HG03280 (cell line): ENCODE measurements around the gene SLMAP.

Experiments used
- ATAC-seq: cut with Tn5 transposase; IDR thresholded peaks from one replicate; pipeline ENCODE4 v1.9.1; 2021; ENCODE audit warnings: mild to moderate bottlenecking, moderate library complexity; ENCODE audit not compliant: unreplicated experiment

The SLMAP gene

GRCh38 chr3:57958642-57959422 is 202.7 kb downstream of the SLMAP start:
- no peak for ATAC-seq

DNA sequence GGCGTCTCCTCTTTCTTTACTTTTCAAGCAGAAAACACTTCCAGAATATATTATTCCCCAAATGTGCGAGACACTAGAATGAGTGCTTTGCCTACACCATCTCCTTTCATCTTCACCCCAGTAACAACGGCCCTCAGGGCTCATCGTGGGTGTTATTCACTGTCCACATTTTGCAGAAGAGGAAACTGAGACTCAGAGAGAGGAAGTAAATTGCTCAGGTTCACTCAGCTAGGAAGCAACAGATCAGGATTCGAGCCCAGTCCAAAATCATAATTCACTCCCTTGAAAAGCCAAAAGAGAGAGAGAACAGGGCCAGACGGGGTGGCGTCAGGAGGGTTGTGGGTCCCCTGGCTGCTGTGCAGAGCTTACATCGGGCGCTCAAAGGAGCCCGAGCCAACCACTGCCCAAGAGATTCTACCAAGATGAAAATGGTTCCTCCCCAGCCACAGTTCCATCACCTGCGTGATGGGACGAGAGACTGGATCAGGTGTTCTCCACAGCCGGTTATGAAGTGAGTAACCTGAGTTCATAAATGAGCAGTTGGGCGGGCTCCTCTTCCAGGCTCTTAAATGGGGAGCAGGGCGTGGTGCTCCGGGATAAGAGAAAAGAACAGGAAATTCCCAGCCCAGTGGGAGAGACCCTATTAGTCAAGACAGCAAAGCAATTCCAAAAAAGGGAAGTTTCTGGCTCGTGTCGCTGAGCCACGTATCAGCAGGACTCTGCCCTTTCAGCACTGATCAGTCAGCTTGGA is 203.5 kb downstream of the SLMAP start:
- no peak for ATAC-seq

GRCh38 chr3:57960174-57960505 is 204.0 kb downstream of the SLMAP start:
- ATAC-seq: no peak

DNA sequence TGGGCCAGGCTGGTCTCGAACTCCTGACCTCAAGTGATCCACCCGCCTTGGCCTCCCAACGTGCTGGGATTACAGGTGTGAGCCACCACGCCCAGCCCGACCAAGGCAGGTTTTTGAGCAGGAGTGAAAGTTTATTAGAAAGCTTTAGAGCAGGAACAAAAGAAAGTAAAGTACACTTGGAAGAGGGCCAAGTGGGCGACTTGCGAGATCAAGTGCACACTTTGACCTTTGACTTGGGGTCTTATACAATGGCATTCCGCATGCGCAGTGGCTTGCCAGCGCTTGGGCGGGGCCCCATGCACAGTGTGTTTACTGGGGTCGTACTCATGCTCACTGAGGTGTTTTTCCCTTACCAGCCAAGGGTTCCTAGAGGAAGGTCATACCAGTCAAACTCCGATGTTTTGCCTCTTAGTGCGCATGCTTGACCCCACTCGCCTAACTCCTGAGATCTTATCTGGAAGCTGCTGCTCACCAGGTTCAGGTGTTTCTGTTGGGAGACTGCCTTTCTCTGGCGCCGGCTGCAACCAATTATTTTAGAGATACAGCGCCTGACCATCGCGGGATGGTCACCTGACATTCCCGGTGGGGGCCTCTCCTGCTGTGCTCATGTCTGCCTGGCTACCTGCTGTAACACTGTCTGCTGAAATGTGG is 205.2 kb downstream of the SLMAP start:
- ATAC-seq: no peak

DNA sequence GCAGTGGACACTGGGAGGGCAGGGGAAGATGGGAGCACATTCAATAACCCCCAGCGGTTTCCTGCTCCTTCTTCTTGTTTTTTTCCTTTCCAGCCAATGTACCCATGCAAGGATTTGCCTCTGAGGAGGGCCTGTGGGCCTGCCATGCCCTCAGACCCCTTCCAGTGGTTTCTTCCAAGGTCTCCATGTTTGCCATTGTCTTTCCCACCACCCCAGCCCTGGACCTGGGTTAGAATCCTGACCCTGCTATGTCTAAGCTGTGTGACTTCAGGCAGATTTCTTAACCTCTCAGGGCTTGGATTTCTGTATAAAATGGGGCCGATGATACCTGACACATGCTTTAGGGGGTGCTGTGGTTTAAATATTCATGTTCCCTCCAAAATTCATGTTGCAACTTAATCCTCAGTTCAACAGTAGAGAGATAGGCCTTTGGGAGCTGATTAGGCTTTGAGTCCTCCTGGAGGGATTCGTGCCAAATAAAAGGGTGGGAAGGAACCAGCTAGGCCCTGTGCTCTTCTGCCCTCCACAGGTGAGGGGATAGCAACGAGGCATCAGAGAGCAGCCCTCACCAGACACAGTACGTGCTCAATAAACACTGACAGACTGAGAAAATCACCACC is 205.8 kb downstream of the SLMAP start:
- no peak for ATAC-seq

DNA sequence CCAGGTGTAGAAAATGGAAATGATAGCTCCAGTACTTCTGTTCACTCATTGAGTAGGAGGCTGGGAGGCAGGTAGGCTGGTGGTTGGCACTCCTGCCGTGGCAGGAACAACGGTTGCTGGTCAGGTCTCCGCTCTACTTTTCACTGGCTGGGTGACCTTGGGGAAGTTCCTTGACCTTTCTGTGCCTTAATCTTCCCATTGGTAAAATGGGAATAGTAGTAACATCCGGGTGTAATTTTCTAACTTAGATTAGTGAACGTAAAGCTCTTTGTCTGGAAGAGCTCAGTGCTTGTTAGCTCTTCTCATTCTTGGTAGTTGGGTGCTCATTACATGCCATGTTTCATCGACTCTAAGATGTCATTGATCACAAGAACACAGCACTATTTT is 206.3 kb downstream of the SLMAP start:
- no peak for ATAC-seq

- no peak for ATAC-seq
Measured at GRCh38 chr3:57963811-57964346, 207.8 kb downstream of the SLMAP start.

GRCh38 chr3:57966829-57967228 is 210.7 kb downstream of the SLMAP start:
- no peak for ATAC-seq

- no peak for ATAC-seq
Measured at GRCh38 chr3:57967590-57967989, 211.5 kb downstream of the SLMAP start.

DNA sequence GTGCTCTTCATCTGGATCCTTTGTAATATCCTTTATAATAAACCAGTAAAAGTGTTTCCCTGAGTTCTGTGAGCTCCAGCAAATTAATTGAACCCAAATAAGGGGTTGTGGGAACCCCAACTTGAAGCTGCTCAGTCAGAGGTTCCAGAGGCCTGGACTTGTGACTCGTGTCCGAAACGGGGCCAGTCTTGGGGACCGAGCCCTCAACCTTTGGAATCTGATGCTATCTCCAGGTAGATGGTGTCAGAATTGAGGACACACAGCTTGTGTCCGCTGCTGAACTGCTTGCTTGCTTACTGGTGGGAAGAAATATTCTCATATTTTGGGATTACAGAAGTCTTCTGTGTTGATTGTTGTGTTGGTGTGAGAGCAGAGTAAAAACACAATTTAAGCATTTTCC is 212.4 kb downstream of the SLMAP start:
- no peak for ATAC-seq

- ATAC-seq: no peak
Measured at GRCh38 chr3:57971975-57972374, 215.9 kb downstream of the SLMAP start.

- ATAC-seq: no peak
Measured at GRCh38 chr3:57972531-57973111, 216.5 kb downstream of the SLMAP start.

DNA sequence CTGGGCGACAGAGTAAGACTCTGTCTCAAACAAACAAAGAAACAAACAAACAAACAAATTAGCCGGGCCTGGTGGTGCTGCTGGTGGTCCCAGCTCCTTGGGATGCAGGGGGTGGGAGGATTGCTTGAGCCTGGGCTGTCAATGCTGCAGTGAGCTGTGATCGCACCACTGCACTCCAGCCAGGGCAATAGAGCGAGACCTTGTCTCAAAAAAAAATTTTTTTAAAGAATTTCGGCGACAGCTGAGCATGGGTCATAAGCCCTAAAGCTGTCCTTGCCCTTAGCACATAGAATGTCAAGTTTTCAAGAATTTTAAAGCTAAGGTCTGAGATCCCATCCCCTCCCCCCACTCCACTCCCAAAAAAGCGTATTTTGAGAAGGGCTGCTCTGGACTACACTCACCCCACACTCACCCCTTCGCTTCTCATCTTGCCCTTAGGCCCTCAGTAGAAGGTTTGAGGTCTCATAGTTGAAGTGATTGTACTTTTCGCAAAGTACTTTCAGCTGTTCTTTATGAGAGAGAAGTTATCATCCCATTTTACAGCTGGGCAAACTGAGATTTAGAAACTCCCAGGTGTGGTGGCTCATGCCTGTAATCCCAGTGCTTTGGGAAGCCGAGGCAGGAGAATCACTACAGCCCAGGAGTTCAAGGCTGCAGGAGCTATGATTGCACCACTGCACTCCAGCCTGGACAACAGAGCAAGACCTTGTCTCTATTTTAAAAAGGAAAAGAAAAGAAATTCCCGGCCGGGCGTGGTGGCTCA is 217.8 kb downstream of the SLMAP start:
- no peak for ATAC-seq

DNA sequence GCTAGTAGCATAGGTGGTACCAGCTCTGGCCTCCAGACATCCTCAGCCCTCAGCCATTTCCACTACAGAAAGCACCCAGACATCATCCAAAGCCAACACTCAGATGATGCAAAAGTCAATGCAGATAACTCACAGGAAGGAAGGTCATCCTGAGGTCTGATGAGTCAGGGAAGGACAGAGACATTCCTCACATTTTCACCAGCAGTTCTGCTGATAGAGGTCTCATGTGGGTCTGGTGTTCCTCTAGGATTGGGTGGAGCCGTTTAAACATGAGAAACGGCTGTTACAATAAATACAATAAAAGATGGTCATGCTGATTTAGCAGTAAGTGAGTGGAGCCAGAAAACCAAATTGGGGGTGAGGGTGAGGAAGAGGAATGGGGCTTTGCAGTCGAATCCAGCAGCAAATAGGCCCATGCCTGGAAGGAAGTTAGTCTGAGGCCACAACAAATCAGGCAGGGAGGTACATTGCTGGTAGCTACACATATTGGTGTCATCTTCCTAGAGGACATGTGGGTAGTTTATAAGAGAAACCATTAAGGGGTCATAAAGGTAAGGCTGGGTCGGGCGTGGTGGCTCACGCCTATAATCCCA is 218.8 kb downstream of the SLMAP start:
- no peak for ATAC-seq

GRCh38 chr3:57977818-57978235 is 221.7 kb downstream of the SLMAP start:
- no peak for ATAC-seq

DNA sequence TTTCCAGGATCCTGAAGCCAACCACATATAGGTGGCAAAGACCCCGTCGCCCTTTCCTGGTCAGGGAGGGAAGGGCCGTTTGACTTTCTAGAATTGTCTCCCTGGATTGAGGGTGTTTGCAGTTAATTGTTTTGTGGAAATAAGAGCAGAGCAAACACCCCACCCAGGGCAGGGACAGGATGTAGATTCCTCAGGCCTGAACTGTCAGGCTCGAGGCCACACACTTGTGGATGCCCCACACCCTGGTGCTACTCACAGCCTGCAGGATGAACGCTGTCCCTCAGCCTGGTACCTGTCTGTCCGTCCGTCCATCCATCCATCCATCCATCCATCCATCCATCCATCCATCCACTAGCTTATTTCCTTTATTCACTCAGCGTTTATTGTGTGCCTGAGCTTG is 222.2 kb downstream of the SLMAP start:
- no peak for ATAC-seq
